Measurements from ENCODE around the gene PTPRA.

Gene PTPRA

DNA sequence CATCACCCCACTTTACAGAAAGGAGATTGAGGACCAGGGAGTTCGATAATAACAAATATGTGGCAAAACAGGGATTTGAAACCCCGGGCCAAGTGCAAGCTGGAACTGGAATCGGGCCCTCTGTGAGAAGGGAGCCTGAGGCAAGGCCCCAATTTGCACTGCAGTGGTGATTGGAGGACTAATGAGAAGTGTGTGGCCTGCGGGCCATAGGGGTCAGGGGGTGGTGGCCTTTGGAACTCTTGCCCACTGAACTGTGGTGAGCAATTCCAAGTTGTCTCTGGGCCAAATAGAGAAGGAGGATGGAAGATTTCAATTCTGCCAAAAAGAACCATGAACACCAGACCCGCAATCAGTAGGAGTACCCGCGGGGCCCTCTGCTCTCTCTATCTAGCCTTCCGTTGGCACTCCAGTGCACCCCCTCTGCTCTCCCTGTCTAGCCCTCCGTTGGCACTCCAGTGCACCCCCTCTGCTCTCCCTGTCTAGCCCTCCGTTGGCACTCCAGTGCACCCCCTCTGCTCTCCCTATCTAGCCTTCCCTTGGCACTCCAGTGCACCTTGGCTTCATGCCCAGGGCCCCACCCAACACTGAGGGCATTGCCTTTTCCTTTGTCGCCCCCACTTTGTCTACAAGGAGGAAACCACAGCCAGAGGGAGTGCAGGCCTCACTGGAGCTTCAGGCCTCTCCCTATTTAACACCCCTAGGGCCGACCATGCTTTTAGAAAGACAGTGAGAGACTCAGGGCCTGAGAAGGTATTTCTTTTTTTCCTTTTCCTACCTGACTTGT, 6.0 kb upstream of the PTPRA start:
- Histone ChIP-seq H3K27ac (no peak overlapping the region), H3K4me3 (no peak overlapping the region)
- DNase-seq (ENCODE audit: low spot score) = no peak
- TF ChIP-seq, protein P1, sequence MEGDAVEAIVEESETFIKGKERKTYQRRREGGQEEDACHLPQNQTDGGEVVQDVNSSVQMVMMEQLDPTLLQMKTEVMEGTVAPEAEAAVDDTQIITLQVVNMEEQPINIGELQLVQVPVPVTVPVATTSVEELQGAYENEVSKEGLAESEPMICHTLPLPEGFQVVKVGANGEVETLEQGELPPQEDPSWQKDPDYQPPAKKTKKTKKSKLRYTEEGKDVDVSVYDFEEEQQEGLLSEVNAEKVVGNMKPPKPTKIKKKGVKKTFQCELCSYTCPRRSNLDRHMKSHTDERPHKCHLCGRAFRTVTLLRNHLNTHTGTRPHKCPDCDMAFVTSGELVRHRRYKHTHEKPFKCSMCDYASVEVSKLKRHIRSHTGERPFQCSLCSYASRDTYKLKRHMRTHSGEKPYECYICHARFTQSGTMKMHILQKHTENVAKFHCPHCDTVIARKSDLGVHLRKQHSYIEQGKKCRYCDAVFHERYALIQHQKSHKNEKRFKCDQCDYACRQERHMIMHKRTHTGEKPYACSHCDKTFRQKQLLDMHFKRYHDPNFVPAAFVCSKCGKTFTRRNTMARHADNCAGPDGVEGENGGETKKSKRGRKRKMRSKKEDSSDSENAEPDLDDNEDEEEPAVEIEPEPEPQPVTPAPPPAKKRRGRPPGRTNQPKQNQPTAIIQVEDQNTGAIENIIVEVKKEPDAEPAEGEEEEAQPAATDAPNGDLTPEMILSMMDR (IDR thresholded peaks at IDR 0.05) = no peak

DNA sequence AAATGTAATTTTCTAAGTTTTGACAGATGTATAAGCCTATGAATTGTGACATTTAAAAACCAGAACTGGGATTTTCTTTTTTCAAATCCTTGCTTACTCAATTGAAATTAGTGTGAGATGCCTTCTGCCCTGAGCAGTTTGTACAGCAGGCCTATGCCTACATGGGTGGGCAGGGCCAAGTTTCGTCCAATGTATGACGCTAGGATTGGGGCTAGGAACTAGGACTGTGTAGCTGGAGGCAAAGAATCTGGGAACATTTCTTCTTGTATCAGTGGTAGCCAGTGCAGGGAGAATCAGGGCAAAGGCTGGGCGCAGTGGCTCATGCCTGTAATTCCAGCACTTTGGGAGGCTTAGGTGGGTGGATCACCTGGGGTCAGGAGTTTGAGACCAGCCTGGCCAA, 3.9 kb upstream of the PTPRA start:
- no peak overlapping the region for H3K27ac ChIP-seq
- H3K4me3 ChIP-seq = no peak overlapping the region
- DNase-seq (ENCODE audit: low spot score) = no peak
- TF ChIP-seq, protein P1 (IDR thresholded peaks at IDR 0.05) = no peak

DNA sequence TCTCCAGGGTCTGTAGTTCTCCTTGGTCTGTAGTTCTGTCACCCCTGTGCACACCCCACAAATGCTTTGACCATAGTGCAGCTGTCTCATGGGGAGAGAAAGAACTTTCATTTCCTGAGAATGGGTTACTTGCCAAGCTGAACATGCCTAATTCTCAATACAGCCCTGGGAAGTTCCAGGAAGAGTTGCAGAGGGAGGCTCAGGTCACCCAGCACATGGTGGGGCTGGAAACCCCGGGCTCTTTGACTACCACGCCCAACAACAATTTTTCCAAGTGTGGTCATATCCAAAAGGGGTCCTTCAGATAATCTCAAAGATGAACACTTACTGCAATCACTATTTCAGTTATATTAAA, 2.2 kb upstream of the PTPRA start:
- Histone ChIP-seq H3K4me3 (no peak overlapping the region), H3K27ac (peak overlapping the region in 1 of 2 donors; percentile 12)
- TF ChIP-seq, protein P1 (IDR thresholded peaks at IDR 0.05) = no peak
- no peak for DNase-seq (ENCODE audit: low spot score)

DNA sequence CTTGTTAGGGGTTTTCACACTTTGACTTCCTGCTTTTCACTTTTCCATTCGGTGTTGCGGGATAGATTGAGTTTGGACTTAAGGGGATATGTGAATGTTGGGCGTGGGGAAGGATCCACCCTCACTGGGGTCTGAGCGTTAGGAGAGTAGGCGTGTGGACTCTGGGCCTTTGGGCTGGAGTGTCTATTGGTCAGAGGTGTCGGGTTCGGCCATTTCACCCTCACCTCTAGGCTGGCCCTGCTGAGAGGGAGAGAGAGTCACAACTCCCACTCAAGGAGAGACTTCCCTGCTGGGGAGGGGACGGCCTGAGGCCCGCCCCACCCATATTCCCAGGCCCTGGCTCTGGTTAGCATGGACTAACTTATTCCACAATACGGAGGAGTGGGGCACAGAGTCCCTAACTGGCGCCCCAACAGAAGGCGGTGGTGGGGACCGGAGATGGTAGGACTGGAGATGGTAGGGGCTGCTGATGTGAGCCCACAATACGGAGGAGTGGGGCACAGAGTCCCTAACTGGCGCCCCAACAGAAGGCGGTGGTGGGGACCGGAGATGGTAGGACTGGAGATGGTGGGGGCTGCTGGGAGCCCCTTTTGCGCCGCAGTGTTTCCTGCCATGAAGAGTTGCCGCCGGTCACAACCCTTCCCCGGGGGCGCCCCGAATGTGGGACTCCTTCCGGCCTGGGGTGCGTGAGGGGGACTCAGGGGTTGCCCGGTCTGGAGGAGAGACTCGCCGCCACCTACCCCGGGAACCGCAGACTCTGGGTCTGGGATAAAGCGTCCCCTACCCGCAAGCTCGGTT, 1.4 kb upstream of the PTPRA start:
- H3K27ac ChIP-seq = peak overlapping the region in 1 of 2 donors; percentile 44
- TF ChIP-seq, protein P1 (IDR thresholded peaks at IDR 0.05) = no peak
- peak overlapping the region; percentile 91 for H3K4me3 ChIP-seq
- DNase-seq (ENCODE audit: low spot score) = no peak

DNA sequence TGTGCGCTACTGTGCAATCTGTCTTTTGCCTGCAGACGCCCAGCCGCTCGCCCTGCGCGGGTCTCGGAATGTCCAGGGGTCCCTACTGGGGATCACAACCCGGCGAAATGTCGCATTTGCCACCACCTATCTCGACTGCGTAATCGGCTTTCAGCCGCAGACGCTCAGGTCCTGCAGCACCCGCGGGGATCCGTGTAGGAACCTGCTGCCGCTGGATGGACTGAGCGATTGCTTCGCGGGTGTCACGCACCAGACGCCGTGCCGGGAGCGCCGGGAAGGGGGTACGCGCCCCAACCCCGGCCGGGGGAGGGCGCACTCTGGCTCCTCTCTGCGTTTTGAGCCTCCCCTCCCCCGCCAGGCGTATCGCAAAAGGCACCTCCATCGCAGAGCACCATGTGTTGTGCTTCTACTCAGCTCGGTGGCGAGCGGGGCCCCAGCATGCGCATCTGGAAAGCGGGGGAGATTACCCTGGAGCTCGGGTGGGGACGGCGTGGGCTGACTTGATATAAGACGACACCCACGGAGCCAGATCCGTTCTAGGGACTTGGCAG, 747 bp upstream of the PTPRA start:
- no peak for DNase-seq (ENCODE audit: low spot score)
- peak overlapping the region; percentile 53 to 77 for H3K27ac ChIP-seq
- TF ChIP-seq, protein P1 (IDR thresholded peaks at IDR 0.05) = no peak
- H3K4me3 ChIP-seq = peak overlapping the region; percentile 91

DNA sequence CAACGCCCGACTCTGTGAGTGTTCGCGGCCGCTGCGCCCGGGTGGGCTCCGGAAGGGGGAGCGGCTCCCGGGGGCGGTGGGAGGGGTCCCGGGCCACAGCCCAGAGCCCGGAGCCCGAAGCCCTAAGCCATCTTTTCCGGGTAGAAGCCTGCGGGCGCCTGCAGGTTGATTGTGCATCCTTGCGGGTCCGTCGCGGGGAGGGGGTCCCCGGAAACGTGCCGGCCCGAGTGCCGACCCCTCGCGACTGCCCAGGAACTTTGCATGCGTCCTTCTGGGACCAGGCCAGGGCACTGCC, 413 bp downstream of the PTPRA start:
- peak overlapping the region; percentile 53 to 77 for H3K27ac ChIP-seq
- peak; percentile 81 for DNase-seq (ENCODE audit: low spot score)

More for the DNA sequence above, 413 bp downstream of the PTPRA start:
- TF ChIP-seq, protein P1 (IDR thresholded peaks at IDR 0.05) = no peak
- peak overlapping the region; percentile 91 for H3K4me3 ChIP-seq

All from coronary artery (tissue), 2 donors.